K562 (cell line): ENCODE measurements around the gene PRICKLE3. TPM values are rescaled to one million over a fixed set of nuclear protein-coding genes. Genes with fewer than 3 reads are reported as not detected.

ENCODE experiments used
- ATAC-seq: fragments of 200-7000 bp; cut with Tn5 transposase; 3 replicates; pipeline ENCODE4 v1.9.1; 2020; ENCODE audit warnings: moderate library complexity
- BruUV-seq: library from RNA; stranded (reverse); fragments of 400-500 nt; replicated peaks from 2 replicates; lab custom pipeline; 2021; lab: Mats Ljungman, UMichigan
- CTCF ChIA-PET: fragments of 300-600 bp; formaldehyde crosslinking; extraction: SDS; loops from one replicate; lab custom pipeline; 2021; ENCODE audit warnings: low intra/inter-chr PET ratio; lab: Yijun Ruan, JAX
- POLR2A ChIA-PET: fragments of 300-600, 350-650 bp; sonication (Branson Sonifier 250); formaldehyde crosslinking; extraction: SDS; loops from one replicate; lab custom pipeline; 2021; ENCODE audit warnings: antibody characterized with exemption, inconsistent platforms; lab: Yijun Ruan, JAX
- DNase-seq, 4 experiments: peaks; one replicate each; pipeline versions ENCODE4 v3.0.0 to v3.0.0-alpha.2; 2011 to 2018; ENCODE audit warnings: low spot score in 3 of 4, mixed read lengths in 3 of 4; ENCODE audit errors: extremely low read depth in 1 of 4
- FAIRE-seq: peaks from 2 replicates; lab custom pipeline; 2011; peaks lifted over from hg19 to GRCh38; lab: Jason Lieb, UNC
- H2AFZ ChIP-seq: 2 replicates; pipeline ENCODE4 v1.6.0; 2011; ENCODE audit warnings: low read depth, low read length, control low read depth, inconsistent platforms
- H3K27ac ChIP-seq: fragments of 200-600 bp; 3 replicates; pipeline ENCODE4 v1.8.0; 2011; ENCODE audit warnings: low read depth, mild to moderate bottlenecking, control low read depth, inconsistent platforms, low read length, moderate library complexity, mixed read lengths; ENCODE audit errors: extremely low read depth
- H3K27me3 ChIP-seq, 2 experiments: fragments of 300-600 bp in 1 of 2; 2 replicates in 1 of 2; 3 replicates in 1 of 2; pipeline versions ENCODE4 v1.6.0 to v1.8.0; 2011; ENCODE audit warnings: inconsistent platforms in 2 of 2, low read length in 2 of 2, mild to moderate bottlenecking in 1 of 2, mixed read lengths in 1 of 2, moderate library complexity in 1 of 2; ENCODE audit not compliant: control insufficient read depth in 2 of 2, insufficient read depth in 2 of 2
- H3K36me3 ChIP-seq: fragments of 300-600 bp; 3 replicates; pipeline ENCODE4 v1.8.0; 2011; ENCODE audit warnings: mild to moderate bottlenecking, low read length, inconsistent platforms; ENCODE audit not compliant: control insufficient read depth, insufficient read depth
- H3K4me1 ChIP-seq, 2 experiments: fragments of 200-600 bp in 1 of 2; replicated peaks in 1 of 2; 2 replicates in 1 of 2; 3 replicates in 1 of 2; pipeline versions ENCODE4 v1.5.1 to v1.8.0; 2011; ENCODE audit warnings: inconsistent platforms in 2 of 2, low read length in 2 of 2, mild to moderate bottlenecking in 1 of 2, mixed read lengths in 1 of 2, moderate library complexity in 1 of 2; ENCODE audit not compliant: control insufficient read depth in 2 of 2, insufficient read depth in 2 of 2
- H3K4me2 ChIP-seq: 2 replicates; pipeline ENCODE4 v1.6.1; 2011; ENCODE audit warnings: low read length, control low read depth, inconsistent platforms, mixed read lengths; ENCODE audit not compliant: insufficient read depth
- H3K4me3 ChIP-seq: fragments of 200-600 bp; sonication (generic), shearing (Covaris generic); 2 replicates; pipeline ENCODE4 v1.5.1; 2016; ENCODE audit warnings: control low read depth, inconsistent platforms
- H3K79me2 ChIP-seq: fragments of 200-600 bp; 3 replicates; pipeline ENCODE4 v1.8.0; 2011; ENCODE audit warnings: low read length, inconsistent platforms; ENCODE audit not compliant: control insufficient read depth, insufficient read depth
- H3K9ac ChIP-seq, 2 experiments: 2 replicates each; pipeline versions ENCODE4 v1.6.0 to v1.6.1; 2011; ENCODE audit warnings: low read depth in 2 of 2, low read length in 2 of 2, control low read depth in 1 of 2, inconsistent platforms in 1 of 2, mild to moderate bottlenecking in 1 of 2, mixed read lengths in 1 of 2; ENCODE audit not compliant: insufficient read depth in 1 of 2
- H3K9me1 ChIP-seq: one replicate; pipeline ENCODE4 v1.6.0; 2011; ENCODE audit warnings: inconsistent platforms, mild to moderate bottlenecking, low read length, moderate library complexity; ENCODE audit not compliant: control insufficient read depth, insufficient read depth
- H3K9me3 ChIP-seq: replicated peaks from 2 replicates; pipeline ENCODE4 v1.5.1; 2011; ENCODE audit warnings: low read depth, low read length, inconsistent platforms; ENCODE audit not compliant: control insufficient read depth, insufficient read depth
- H4K20me1 ChIP-seq: replicated peaks from 2 replicates; pipeline ENCODE4 v1.6.1; 2011; ENCODE audit warnings: low read length, inconsistent platforms, mixed read lengths; ENCODE audit not compliant: control insufficient read depth, insufficient read depth
- CAMTA2 ChIP-seq: fragments of 250-450 bp; sonication (Bioruptor Pico); conservative IDR thresholded peaks from 2 replicates; pipeline ENCODE4 v1.5.1; 2022
- CBFB ChIP-seq: sonication (generic); formaldehyde crosslinking; IDR thresholded peaks from 2 replicates; pipeline ENCODE4 v1.4.0; 2020; ENCODE audit warnings: mild to moderate bottlenecking, missing genetic modification reagents
- CREBBP ChIP-seq: IDR thresholded peaks from one replicate; pipeline ENCODE4 v1.6.1; 2012; ENCODE audit warnings: low read depth, mild to moderate bottlenecking, control low read depth, inconsistent platforms, low read length
- FOXA1 ChIP-seq: fragments of 450-650 bp; IDR thresholded peaks from 2 replicates; pipeline ENCODE4 v1.6.1; 2016; ENCODE audit warnings: mild to moderate bottlenecking, borderline replicate concordance
- FOXM1 ChIP-seq, 2 experiments: fragments of 450-650 bp in 1 of 2; sonication (generic) in 1 of 2; formaldehyde crosslinking in 1 of 2; IDR thresholded peaks; 2 replicates each; pipeline versions ENCODE4 v1.6.1 to v1.9.0; 2017 to 2022; ENCODE audit warnings: low read depth in 2 of 2, mild to moderate bottlenecking in 2 of 2, missing genetic modification reagents in 1 of 2, moderate library complexity in 1 of 2
- HCFC1 ChIP-seq: IDR thresholded peaks from 2 replicates; pipeline ENCODE4 v1.6.1; 2012; ENCODE audit warnings: low read depth, low read length, improper control_type of control experiment
- MCM3 ChIP-seq: fragments of 450-650 bp; IDR thresholded peaks from 2 replicates; pipeline ENCODE4 v1.6.1; 2016
- MYC ChIP-seq, 2 experiments: fragments of 250-450 bp in 1 of 2; sonication (Bioruptor Pico) in 1 of 2; IDR thresholded peaks; 2 replicates each; pipeline versions ENCODE4 v1.5.1 to v1.6.1; 2012 to 2021; ENCODE audit warnings: low read depth in 2 of 2, borderline replicate concordance in 1 of 2, improper control_type of control experiment in 1 of 2, low read length in 1 of 2, mild to moderate bottlenecking in 1 of 2, moderate library complexity in 1 of 2
- NBN ChIP-seq: fragments of 450-650 bp; IDR thresholded peaks from 2 replicates; pipeline ENCODE4 v1.6.1; 2016; ENCODE audit warnings: low read depth, mild to moderate bottlenecking
- NR2C1 ChIP-seq, 2 experiments: fragments of 450-650 bp; IDR thresholded peaks; 2 replicates each; pipeline ENCODE4 v1.6.1; 2017; ENCODE audit warnings: mild to moderate bottlenecking in 2 of 2, antibody characterized with exemption in 1 of 2, inconsistent platforms in 1 of 2, missing compliant biosample characterization in 1 of 2, missing genetic modification characterization in 1 of 2
- PHF8 ChIP-seq: fragments of 200-600 bp; sonication (generic); IDR thresholded peaks from 2 replicates; pipeline ENCODE4 v1.6.1; 2012; ENCODE audit warnings: mixed run types, mild to moderate bottlenecking, inconsistent platforms, low read length, moderate library complexity, borderline replicate concordance
- RBM25 ChIP-seq: fragments of 200-400 bp; formaldehyde crosslinking; IDR thresholded peaks from 2 replicates; pipeline ENCODE4 v1.6.1; 2018; ENCODE audit warnings: low read length, low read depth, moderate library complexity; ENCODE audit not compliant: severe bottlenecking
- SFPQ ChIP-seq: fragments of 200-400 bp; formaldehyde crosslinking; IDR thresholded peaks from 2 replicates; pipeline ENCODE4 v1.6.1; 2017; ENCODE audit warnings: mild to moderate bottlenecking, low read depth, low read length, moderate library complexity
- USF1 ChIP-seq: sonication (generic); formaldehyde crosslinking; IDR thresholded peaks from 2 replicates; pipeline ENCODE4 v1.9.0; 2022; ENCODE audit warnings: mild to moderate bottlenecking, missing genetic modification reagents
- ZFPM2 ChIP-seq: fragments of 250-450 bp; sonication (Bioruptor Pico); IDR thresholded peaks from 2 replicates; pipeline ENCODE4 v1.5.1; 2022; ENCODE audit warnings: mild to moderate bottlenecking
- ZKSCAN3 ChIP-seq: fragments of 250-450 bp; sonication (Bioruptor Pico); IDR thresholded peaks from 2 replicates; pipeline ENCODE4 v1.4.0; 2020
- ZNF12 ChIP-seq: sonication (generic); formaldehyde crosslinking; IDR thresholded peaks from 2 replicates; pipeline ENCODE4 v1.4.0; 2020; ENCODE audit warnings: mild to moderate bottlenecking, missing genetic modification reagents
- ZNF121 ChIP-seq: sonication (generic); formaldehyde crosslinking; conservative IDR thresholded peaks from 2 replicates; pipeline ENCODE4 v1.8.0; 2022; ENCODE audit warnings: missing genetic modification reagents
- ZNF253 ChIP-seq: fragments of 250-450 bp; sonication (Bioruptor Pico); conservative IDR thresholded peaks from 2 replicates; pipeline ENCODE4 v1.6.1; 2021; ENCODE audit warnings: mild to moderate bottlenecking
- WGBS: fragments of 100-300 bp; shearing (Covaris generic); methylation state at CpG from one replicate; pipeline ENCODE4 v1.1.6; 2016; ENCODE audit warnings: low coverage, mixed read lengths; ENCODE audit not compliant: insufficient coverage; ENCODE audit errors: missing lambda C conversion rate; 5-methylcytosine and 5-hydroxymethylcytosine counted together
- in situ Hi-C: fragments of 300-500 bp; cut with MboI; formaldehyde crosslinking; loops from 4 replicates; pipeline ENCODE4 v1.15.0; 2018; ENCODE audit warnings: inconsistent platforms, mixed read lengths
- intact Hi-C: fragments of 100-400 bp; cut with micrococcal nuclease; formaldehyde crosslinking; loops from 2 replicates; pipeline ENCODE4 v1.14.2; 2022
- polyA plus RNA-seq, 8 experiments: library from polyadenylated mRNA; depleted of rRNA in 4 of 8; stranded (reverse) in 5 of 8; unstranded in 3 of 8; fragments of >200 nt; fragmentation: Nextera tagmentation in 2 of 8; fragmentation: Illumina TruSeq in 1 of 8; extraction: Ambion mirVana in 2 of 8; extraction: Trizol in 1 of 8; gene quantifications; 2 replicates each; pipeline versions ENCODE4 v1.2.1 to v1.2.3, GENCODE V29; 2011 to 2014; ENCODE audit warnings: inconsistent platforms in 1 of 8, missing spikeins in 1 of 8
- total RNA-seq, 7 experiments: library from RNA; depleted of rRNA in 6 of 7; stranded (reverse); fragments of >200 nt in 6 of 7; fragmentation: Illumina TruSeq in 2 of 7; extraction: Trizol in 2 of 7; gene quantifications; 2 replicates each; pipeline versions ENCODE4 v1.2.1 to v1.2.3, GENCODE V29; 2011 to 2021; ENCODE audit warnings: low replicate concordance in 1 of 7

Gene PRICKLE3
- total and polyA plus RNA-seq, 9 of the 15 experiments (the other 6 are each of a cell fraction or from before 2014, with no cell fraction given) = 1.1 to 44.3 (median 14.0) TPM

- BruUV-seq = no TSS peak
- no peak overlapping the region; the same call in 1 of the 2 replicates for H3K4me2 ChIP-seq
- no peak overlapping the region for H3K4me3 ChIP-seq
- H3K9me3 ChIP-seq = no peaks in the 10 kb centered on the region
- H3K4me1 ChIP-seq = peaks cover 33 to 62% of the 10 kb centered on the region in 2 experiments
- no peak overlapping the region for H2AFZ ChIP-seq
- peaks cover 30% of the 10 kb centered on the region for H3K79me2 ChIP-seq
- H3K9me1 ChIP-seq = peaks cover 3% of the 10 kb centered on the region
- peak overlapping the region in 1 of 2 experiments; percentile 71; a peak in 2 of 4 replicates for H3K9ac ChIP-seq
- in situ Hi-C loops (no loop called here), intact Hi-C loops (loop anchor here (2.0 to 10.0 kb wide), 4 partner anchors 53 to 371 kb away; partner anchors contain the start of genes GPKOW, HDAC6, OTUD5 and TFE3)
- H4K20me1 ChIP-seq = no peaks in the 10 kb centered on the region; the same call in 1 of the 2 replicates
- 47% methylated on average over 8 of the region's 43 CpGs for WGBS
- ChIA-PET POLR2A (interaction anchor here (0.7 to 0.9 kb wide), 2 partner anchors 9 to 22 kb away, joined by 3 to 5 read pairs; no protein-coding TSS in a partner anchor), CTCF (no interaction called here)
- H3K36me3 ChIP-seq = peaks cover 73% of the 10 kb centered on the region; the same call in 2 of the 3 replicates
- FAIRE-seq = peak; percentile 63
- peak overlapping the region; percentile 55; the same call in 2 of the 3 replicates for H3K27ac ChIP-seq
- no peaks in the 10 kb centered on the region for H3K27me3 ChIP-seq
- ATAC-seq = peak; percentile 76
- DNase-seq = peak in 3 of 4 experiments; percentile 47 to 80 (median 69)
- no peak for TF ChIP-seq ZFPM2 (CRISPR knock-in tag)
- peak; percentile 29; the same call in 1 of the 2 replicates for TF ChIP-seq MYC (IDR thresholded peaks at IDR 0.05; ENCODE audit: low read depth, low read length)
- TF ChIP-seq MYC (CRISPR knock-in tag; IDR thresholded peaks at IDR 0.05; ENCODE audit: borderline replicate concordance, low read depth) = no peak
- TF ChIP-seq ZNF12 (CRISPR knock-in tag) = no peak
- TF ChIP-seq PHF8 = no peak
- no peak for TF ChIP-seq SFPQ
- TF ChIP-seq CBFB (CRISPR knock-in tag) = no peak
- no peak for TF ChIP-seq ZNF121 (CRISPR knock-in tag)
- TF ChIP-seq RBM25 = no peak
- TF ChIP-seq HCFC1 = no peak
- TF ChIP-seq CAMTA2 (CRISPR knock-in tag) = no peak
- TF ChIP-seq ZKSCAN3 (CRISPR knock-in tag) = no peak
- no peak for TF ChIP-seq NBN
- TF ChIP-seq USF1 (CRISPR knock-in tag) = no peak
- TF ChIP-seq FOXM1 (IDR thresholded peaks at IDR 0.05; ENCODE audit: low read depth) = no peak
- no peak for TF ChIP-seq FOXM1 (CRISPR knock-in tag; IDR thresholded peaks at IDR 0.05; ENCODE audit: low read depth)
- no peak for TF ChIP-seq ZNF253 (CRISPR knock-in tag)
- TF ChIP-seq NR2C1 (IDR thresholded peaks at IDR 0.05) = no peak
- no peak for TF ChIP-seq NR2C1 (tag; IDR thresholded peaks at IDR 0.05)
- no peak for TF ChIP-seq CREBBP
- no peak for TF ChIP-seq MCM3
- no peak for TF ChIP-seq FOXA1
Observed at GRCh38 chrX:49175435-49176274, 10.5 kb downstream of the PRICKLE3 start.
